GM19043 (cell line): ENCODE data around the gene P2RY13.

Experiments
- ATAC-seq: cut with Tn5 transposase; IDR thresholded peaks from one replicate; pipeline ENCODE4 v1.9.1; 2021; ENCODE audit warnings: low read depth; ENCODE audit not compliant: unreplicated experiment

P2RY13 gene

GRCh38 chr3:151297429-151297828 lies 31.9 kb downstream of the P2RY13 start:
- no peak for ATAC-seq

- ATAC-seq: no peak
Observed at GRCh38 chr3:151296226-151296625, 33.1 kb downstream of the P2RY13 start.

GRCh38 chr3:151293127-151293526 lies 36.2 kb downstream of the P2RY13 start:
- no peak for ATAC-seq

- no peak for ATAC-seq
Observed at GRCh38 chr3:151290673-151291072, 38.7 kb downstream of the P2RY13 start.

GRCh38 chr3:151289445-151289844 lies 39.9 kb downstream of the P2RY13 start:
- no peak for ATAC-seq

- ATAC-seq: no peak
Observed at GRCh38 chr3:151285940-151286339, 43.4 kb downstream of the P2RY13 start.

- no peak for ATAC-seq
Observed at GRCh38 chr3:151283907-151284461, 45.4 kb downstream of the P2RY13 start.

GRCh38 chr3:151283387-151283786 lies 46.0 kb downstream of the P2RY13 start:
- ATAC-seq: no peak

- no peak for ATAC-seq
Observed at GRCh38 chr3:151282921-151283320, 46.4 kb downstream of the P2RY13 start.

- ATAC-seq: no peak
Observed at GRCh38 chr3:151281671-151282324, 47.6 kb downstream of the P2RY13 start.

- no peak for ATAC-seq
Observed at GRCh38 chr3:151278230-151278629, 51.1 kb downstream of the P2RY13 start, which contains the start of gene P2RY14. Gene P2RY14 (minus strand): TSS chr3:151278542. CDS start chr3:151214316, 64,226 bp downstream.

- ATAC-seq: no peak
Observed at GRCh38 chr3:151276687-151277042, 52.7 kb downstream of the P2RY13 start.
